GM12878 (cell line): ENCODE measurements around the gene BTBD9. TPM values are rescaled to one million over a fixed set of nuclear protein-coding genes. Genes with fewer than 3 reads are reported as not detected.

Source experiments
- ATAC-seq: fragments of 200-7000 bp; cut with Tn5 transposase; 3 replicates; pipeline ENCODE4 v1.9.1; 2020; ENCODE audit warnings: mild to moderate bottlenecking, moderate library complexity
- BruUV-seq: library from RNA; stranded (reverse); fragments of 400-500 nt; replicated peaks from 2 replicates; lab custom pipeline; 2021; lab: Mats Ljungman, UMichigan
- CTCF ChIA-PET: fragments of 300-600 bp; sonication (Branson Sonifier 250); formaldehyde crosslinking; extraction: SDS; loops from one replicate; lab custom pipeline; 2021; ENCODE audit warnings: inconsistent platforms; lab: Yijun Ruan, JAX
- POLR2A ChIA-PET: fragments of 350-600 bp; formaldehyde crosslinking; extraction: SDS; loops from one replicate; lab custom pipeline; 2021; ENCODE audit warnings: inconsistent platforms; lab: Charles Lee
- RAD21 ChIA-PET: fragments of 300-600 bp; sonication (Branson Sonifier 250); formaldehyde crosslinking; loops from one replicate; lab custom pipeline; 2023; ENCODE audit warnings: antibody characterized with exemption; ENCODE audit not compliant: unreplicated experiment; lab: Charles Lee
- SMC1A ChIA-PET: fragments of 300-600 bp; sonication (Branson Sonifier 250); formaldehyde crosslinking; loops from one replicate; lab custom pipeline; 2023; ENCODE audit not compliant: unreplicated experiment, uncharacterized antibody; lab: Charles Lee
- DNase-seq: peaks from one replicate; pipeline ENCODE4 v3.0.0-alpha.2; 2011; ENCODE audit warnings: low read depth, low spot score
- FAIRE-seq: peaks from 3 replicates; lab custom pipeline; 2011; peaks lifted over from hg19 to GRCh38; lab: Jason Lieb, UNC
- H2AFZ ChIP-seq: 2 replicates; pipeline ENCODE4 v1.6.0; 2011; ENCODE audit warnings: low read depth, low read length, control low read depth; ENCODE audit not compliant: control insufficient read depth
- H3K27ac ChIP-seq: 2 replicates; pipeline ENCODE4 v1.5.1; 2011; ENCODE audit warnings: control low read depth; ENCODE audit not compliant: control insufficient read depth, insufficient read depth
- H3K27me3 ChIP-seq, 2 experiments: replicated peaks in 1 of 2; 2 replicates each; pipeline versions ENCODE4 v1.6.0 to v1.6.1; 2011; ENCODE audit warnings: low read length in 1 of 2; ENCODE audit not compliant: control insufficient read depth in 2 of 2, insufficient read depth in 2 of 2
- H3K36me3 ChIP-seq, 2 experiments: 2 replicates each; pipeline ENCODE4 v1.5.1; 2011; ENCODE audit warnings: low read length in 1 of 2; ENCODE audit not compliant: control insufficient read depth in 2 of 2, insufficient read depth in 2 of 2
- H3K4me1 ChIP-seq: 2 replicates; pipeline ENCODE4 v1.6.1; 2011; ENCODE audit warnings: mild to moderate bottlenecking, low read length, moderate library complexity, mixed read lengths; ENCODE audit not compliant: control insufficient read depth, insufficient read depth
- H3K4me2 ChIP-seq: 2 replicates; pipeline ENCODE4 v1.6.0; 2011; ENCODE audit warnings: control low read depth; ENCODE audit not compliant: control insufficient read depth, insufficient read depth
- H3K4me3 ChIP-seq: fragments of 200-600 bp; sonication (generic); 2 replicates; pipeline ENCODE4 v1.5.1; 2016
- H3K79me2 ChIP-seq: 2 replicates; pipeline ENCODE4 v1.6.0; 2011; ENCODE audit warnings: low read length; ENCODE audit not compliant: control insufficient read depth, insufficient read depth
- H3K9ac ChIP-seq: 2 replicates; pipeline ENCODE4 v1.8.0; 2011; ENCODE audit warnings: low read length, control low read depth, mixed read lengths; ENCODE audit not compliant: control insufficient read depth, insufficient read depth
- H3K9me3 ChIP-seq: replicated peaks from 3 replicates; pipeline ENCODE4 v1.5.1; 2011; ENCODE audit warnings: mild to moderate bottlenecking, low read length; ENCODE audit not compliant: control insufficient read depth, insufficient read depth
- H4K20me1 ChIP-seq: 2 replicates; pipeline ENCODE4 v1.6.0; 2011; ENCODE audit not compliant: control insufficient read depth, insufficient read depth
- CREM ChIP-seq: IDR thresholded peaks from 2 replicates; pipeline ENCODE4 v1.6.1; 2014; ENCODE audit warnings: antibody characterized with exemption, low read depth
- ETV6 ChIP-seq, 2 experiments: fragments of 450-650 bp in 1 of 2; IDR thresholded peaks in 1 of 2; conservative IDR thresholded peaks in 1 of 2; 2 replicates each; pipeline ENCODE4 v1.6.1; 2014; ENCODE audit warnings: antibody characterized with exemption in 1 of 2, borderline replicate concordance in 1 of 2, low read depth in 1 of 2, mild to moderate bottlenecking in 1 of 2, moderate library complexity in 1 of 2
- RFX5 ChIP-seq: IDR thresholded peaks from 2 replicates; pipeline ENCODE4 v1.6.1; 2011; ENCODE audit warnings: low read depth, low read length, improper control_type of control experiment
- RUNX3 ChIP-seq: IDR thresholded peaks from 2 replicates; pipeline ENCODE4 v1.6.1; 2012; ENCODE audit warnings: low read length, inconsistent platforms
- TAF1 ChIP-seq: IDR thresholded peaks from 2 replicates; pipeline ENCODE4 v1.6.1; 2011; ENCODE audit warnings: mild to moderate bottlenecking, low read depth, low read length, borderline replicate concordance
- ZNF274 ChIP-seq: IDR thresholded peaks from one replicate; pipeline ENCODE4 v1.8.0; 2011; ENCODE audit not compliant: insufficient read length, insufficient read depth
- WGBS: methylation state at CpG from one replicate; pipeline ENCODE4 v1.1.6; 2016; ENCODE audit warnings: low lambda C conversion rate; ENCODE audit not compliant: insufficient replicate concordance, insufficient coverage; ENCODE audit errors: missing lambda C conversion rate; 5-methylcytosine and 5-hydroxymethylcytosine counted together
- in situ Hi-C: fragments of 300-500 bp; cut with MboI; formaldehyde crosslinking; loops from 9 replicates; pipeline ENCODE4 v1.14.3; 2018; ENCODE audit warnings: mixed read lengths
- intact Hi-C: fragments of 100-400 bp; cut with micrococcal nuclease; formaldehyde crosslinking; loops from one replicate; pipeline ENCODE4 v1.14.2; 2022; ENCODE audit not compliant: unreplicated experiment
- polyA plus RNA-seq, 11 experiments: library from polyadenylated mRNA; depleted of rRNA in 4 of 11; unstranded in 6 of 11; stranded (reverse) in 5 of 11; fragments of >200 nt; fragmentation: Nextera tagmentation in 4 of 11; fragmentation: Illumina TruSeq in 1 of 11; extraction: Ambion mirVana in 4 of 11; extraction: Trizol in 1 of 11; gene quantifications; 1 replicate in 1 of 11; 2 replicates in 10 of 11; pipeline versions ENCODE4 v1.2.1 to v1.2.3, GENCODE V29; 2011 to 2016; ENCODE audit warnings: inconsistent platforms in 2 of 11, missing spikeins in 2 of 11, low read depth in 1 of 11
- total RNA-seq, 4 experiments: library from RNA; depleted of rRNA in 3 of 4; stranded (reverse); fragments of >200 nt in 3 of 4; fragmentation: Illumina TruSeq in 1 of 4; extraction: Trizol in 1 of 4; gene quantifications; 2 replicates each; pipeline versions ENCODE4 v1.2.1 to v1.2.3, GENCODE V29; 2013 to 2021
- TF ChIP-seq, protein P1 (sequence below): IDR thresholded peaks from 2 replicates; pipeline ENCODE4 v1.6.1; 2012; ENCODE audit warnings: low read depth, low read length, improper control_type of control experiment

The BTBD9 gene
- total and polyA plus RNA-seq, 10 of the 15 experiments (the other 5 are each of a cell fraction or from before 2014, with no cell fraction given): 0.22 to 8.6 (median 4.6) TPM

DNA sequence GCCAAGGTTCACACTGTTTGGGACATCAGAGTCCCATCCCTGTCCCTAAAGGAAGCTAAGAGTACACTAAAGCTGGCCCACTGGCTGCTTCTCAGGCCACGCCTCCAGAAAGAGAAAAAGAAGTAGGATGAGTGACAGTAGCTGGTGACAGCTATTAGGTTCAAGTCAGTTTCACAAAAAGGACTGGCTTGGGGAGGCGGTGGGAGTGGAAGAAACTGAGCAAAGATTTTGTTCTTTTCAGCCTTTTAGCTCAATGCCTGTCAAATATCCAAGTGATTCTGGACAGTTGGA is 445.5 kb downstream of the BTBD9 start:
- WGBS: 70% methylated on average over 2 of the region's 2 CpGs
- H3K4me3 ChIP-seq: no peak overlapping the region
- H3K4me2 ChIP-seq: no peak overlapping the region
- in situ Hi-C loops: no loop called here
- POLR2A ChIA-PET: no interaction called here
- CTCF ChIA-PET: no interaction called here
- FAIRE-seq (no peak), ATAC-seq (no peak), DNase-seq (no peak)
- no peaks in the 10 kb centered on the region for H3K9me3 ChIP-seq
- no peaks in the 10 kb centered on the region for H3K27me3 ChIP-seq
- intact Hi-C loops: no loop called here
- RAD21 ChIA-PET: no interaction called here
- H3K79me2 ChIP-seq: no peaks in the 10 kb centered on the region
- no peak overlapping the region for H3K27ac ChIP-seq
- no TSS peak for BruUV-seq
- H4K20me1 ChIP-seq: no peaks in the 10 kb centered on the region
- no peaks in the 10 kb centered on the region; a peak in 1 of 4 replicates for H3K36me3 ChIP-seq
- no peaks in the 10 kb centered on the region for H3K4me1 ChIP-seq
- SMC1A ChIA-PET: no interaction called here
- H2AFZ ChIP-seq: no peak overlapping the region
- no peak overlapping the region for H3K9ac ChIP-seq
- TF ChIP-seq, protein P1, sequence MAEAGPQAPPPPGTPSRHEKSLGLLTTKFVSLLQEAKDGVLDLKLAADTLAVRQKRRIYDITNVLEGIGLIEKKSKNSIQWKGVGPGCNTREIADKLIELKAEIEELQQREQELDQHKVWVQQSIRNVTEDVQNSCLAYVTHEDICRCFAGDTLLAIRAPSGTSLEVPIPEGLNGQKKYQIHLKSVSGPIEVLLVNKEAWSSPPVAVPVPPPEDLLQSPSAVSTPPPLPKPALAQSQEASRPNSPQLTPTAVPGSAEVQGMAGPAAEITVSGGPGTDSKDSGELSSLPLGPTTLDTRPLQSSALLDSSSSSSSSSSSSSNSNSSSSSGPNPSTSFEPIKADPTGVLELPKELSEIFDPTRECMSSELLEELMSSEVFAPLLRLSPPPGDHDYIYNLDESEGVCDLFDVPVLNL: no peak
- TF ChIP-seq RUNX3: no peak
- TF ChIP-seq ZNF274: no peak
- no peak for TF ChIP-seq ETV6 (conservative IDR thresholded peaks at IDR 0.05 in 1 of 2, IDR thresholded peaks at IDR 0.05 in 1 of 2; ENCODE audit: borderline replicate concordance in 1 of 2, low read depth in 1 of 2)
- TF ChIP-seq TAF1: no peak
- no peak for TF ChIP-seq RFX5
- TF ChIP-seq CREM: no peak
